GM21786 (cell line): ENCODE measurements around the gene CSNK2A1.
"Not testable (repeated sequence)": the region's sequence is repeated elsewhere in the genome, so short reads cannot be mapped to it uniquely, and the experiment has no call there.

Experiments used
- ATAC-seq: cut with Tn5 transposase; IDR thresholded peaks from one replicate; pipeline ENCODE4 v1.9.1; 2021; ENCODE audit not compliant: unreplicated experiment

The CSNK2A1 gene

DNA sequence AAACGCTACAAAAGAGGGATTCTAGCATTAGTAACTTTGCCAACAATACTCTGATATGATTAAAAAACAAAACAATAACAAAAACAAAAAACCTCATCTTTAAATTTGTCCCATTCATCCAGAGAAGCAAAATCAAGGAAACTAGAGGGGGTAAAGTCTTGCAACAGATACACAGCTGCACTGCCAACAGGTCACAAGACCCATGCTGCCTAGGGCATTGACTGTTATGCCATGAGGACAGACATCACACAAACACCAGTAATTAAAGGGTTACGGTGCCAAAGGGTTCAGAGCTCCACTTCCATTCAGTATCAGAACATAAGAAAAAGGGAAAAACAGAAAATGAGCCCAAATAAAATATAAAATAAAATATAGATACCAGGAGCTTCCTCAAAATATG lies 82.9 kb downstream of the CSNK2A1 start:
- no peak for ATAC-seq

DNA sequence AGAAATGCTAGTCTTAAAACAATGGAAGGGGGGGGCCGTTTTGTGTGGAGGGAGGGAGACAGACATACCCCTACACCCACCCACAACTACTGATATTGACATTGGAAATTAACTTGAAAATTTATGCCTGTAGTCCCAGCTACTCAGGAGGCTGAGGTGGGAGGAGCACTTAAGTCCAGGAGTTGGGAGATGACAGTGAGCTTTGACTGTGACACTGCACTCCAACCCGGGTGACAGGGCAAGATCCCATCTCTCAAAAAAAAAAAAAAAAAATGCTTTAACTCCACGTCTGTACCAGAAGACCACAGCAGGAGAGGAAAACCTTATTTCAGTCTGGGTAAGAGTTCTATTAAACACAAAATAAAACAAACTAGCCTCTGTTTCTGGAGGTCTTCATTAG lies 83.4 kb downstream of the CSNK2A1 start:
- no peak for ATAC-seq

DNA sequence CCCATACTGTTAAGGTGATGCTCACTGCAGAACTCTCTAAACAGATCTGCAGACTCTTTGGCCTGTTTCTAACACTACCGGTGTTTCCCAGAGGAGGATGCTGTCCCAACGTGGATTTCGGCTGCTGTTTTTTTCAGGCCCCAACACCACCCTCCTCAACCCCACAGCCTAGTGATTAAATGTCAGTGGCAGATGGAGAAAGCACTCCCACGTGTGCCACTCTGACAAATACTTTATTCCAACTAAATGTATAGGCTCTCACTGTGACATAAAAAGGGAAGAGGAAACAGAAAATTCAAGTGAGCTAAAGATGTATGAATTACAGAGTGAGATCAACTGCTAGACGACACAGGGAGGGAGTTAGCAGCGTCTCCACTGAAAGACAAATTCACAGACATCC lies 84.8 kb downstream of the CSNK2A1 start:
- ATAC-seq: no peak

DNA sequence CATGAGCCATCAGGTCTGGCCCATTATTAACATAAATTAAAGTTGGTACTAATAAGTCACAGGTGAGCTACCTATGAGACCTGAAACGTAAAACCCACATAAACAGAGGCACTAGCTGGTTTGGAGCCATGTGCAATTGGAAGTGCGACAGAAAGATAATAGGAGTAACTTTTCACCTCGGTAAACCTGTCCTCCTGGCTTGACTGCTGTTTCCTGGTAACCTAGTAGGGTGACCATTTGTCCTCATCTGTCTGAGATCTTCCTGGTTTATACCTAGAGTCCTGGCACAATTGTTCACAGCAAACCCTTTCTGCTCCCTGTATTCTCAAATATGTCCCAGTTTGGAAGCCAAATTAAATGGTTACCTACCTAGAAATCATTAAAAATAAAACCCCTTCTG lies 88.6 kb downstream of the CSNK2A1 start:
- ATAC-seq: no peak

DNA sequence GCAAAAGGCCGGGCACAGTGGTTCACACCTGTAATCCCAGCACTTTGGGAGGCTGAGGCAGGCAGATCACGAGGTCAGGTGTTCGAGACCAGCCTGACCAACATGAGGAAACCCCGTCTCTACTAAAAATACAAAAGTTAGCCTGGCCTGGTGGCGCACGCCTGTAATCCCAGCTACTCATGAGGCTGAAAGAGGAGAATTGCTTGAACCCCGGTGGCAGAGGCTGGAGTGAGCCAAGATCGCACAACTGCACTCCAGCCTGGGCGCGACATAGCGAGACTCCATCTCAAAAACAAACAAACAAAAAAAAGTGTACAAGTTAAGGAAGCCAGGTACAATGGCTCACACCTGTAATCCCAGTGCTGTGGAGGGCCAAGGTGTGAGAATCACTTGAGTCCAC lies 91.6 kb downstream of the CSNK2A1 start:
- not testable (repeated sequence) for ATAC-seq

DNA sequence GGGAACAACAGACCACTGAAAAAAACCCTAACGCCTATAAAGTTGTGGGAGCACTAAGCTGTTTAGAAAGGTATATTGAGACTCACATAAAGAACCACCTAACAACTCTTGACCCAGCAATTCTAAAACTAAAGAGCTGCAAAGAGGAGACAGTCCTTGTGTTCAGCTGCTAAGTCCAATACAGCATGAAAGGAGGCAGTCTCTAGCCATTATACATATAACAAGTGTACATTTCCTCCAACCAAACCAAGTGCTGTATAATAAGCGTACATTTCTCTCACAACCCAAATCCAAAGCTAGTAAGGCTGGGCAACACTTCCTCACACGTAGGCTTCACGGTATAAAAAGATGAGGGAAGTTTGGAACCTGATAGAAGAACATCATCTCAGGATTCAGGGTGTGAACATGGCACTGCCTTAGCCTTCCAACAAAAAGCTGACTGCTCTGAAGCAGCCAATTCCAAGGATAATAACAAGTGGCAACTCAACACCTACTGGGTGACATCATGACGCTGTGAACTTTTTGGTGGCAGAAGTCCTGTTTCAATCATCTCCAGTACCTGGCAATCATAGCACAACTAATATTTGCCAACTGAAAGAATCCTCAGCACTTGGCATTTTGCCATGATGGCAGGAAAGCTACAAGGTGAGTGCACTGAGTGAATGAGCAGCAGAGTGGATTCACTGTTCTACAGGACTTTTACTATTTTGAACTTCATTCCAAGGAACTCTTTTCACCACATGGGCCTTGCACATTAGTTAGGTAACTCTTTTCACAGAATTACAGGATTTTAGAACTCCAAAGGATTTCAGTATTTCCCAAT lies 97.9 kb downstream of the CSNK2A1 start:
- ATAC-seq: no peak

DNA sequence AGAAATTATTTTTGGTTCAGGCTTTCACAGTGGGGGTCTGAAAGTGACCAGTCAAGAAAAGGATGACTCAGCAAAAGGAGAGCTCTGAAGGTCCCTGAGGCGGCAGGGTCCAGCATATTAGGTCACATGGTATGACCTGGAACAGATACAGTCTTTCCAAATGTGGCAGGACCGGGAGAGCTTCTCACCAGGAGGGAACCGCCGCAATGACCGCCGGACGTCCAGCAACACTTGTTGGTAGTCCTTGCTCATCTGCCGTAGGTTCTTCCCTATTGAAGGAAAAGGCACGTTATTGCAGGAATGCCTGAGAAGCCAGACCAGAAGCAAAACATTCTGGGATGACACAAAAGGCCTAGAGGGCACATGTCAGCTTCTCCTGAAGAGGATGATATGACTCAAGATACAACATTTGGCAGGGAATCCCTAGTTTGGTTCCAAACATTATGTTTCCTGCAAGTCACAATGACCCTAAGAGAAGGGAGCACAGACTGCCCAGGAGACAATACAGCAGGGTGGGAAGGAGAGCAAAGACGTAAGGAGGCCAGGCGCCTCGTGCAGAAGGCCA lies 98.6 kb downstream of the CSNK2A1 start:
- ATAC-seq: no peak

DNA sequence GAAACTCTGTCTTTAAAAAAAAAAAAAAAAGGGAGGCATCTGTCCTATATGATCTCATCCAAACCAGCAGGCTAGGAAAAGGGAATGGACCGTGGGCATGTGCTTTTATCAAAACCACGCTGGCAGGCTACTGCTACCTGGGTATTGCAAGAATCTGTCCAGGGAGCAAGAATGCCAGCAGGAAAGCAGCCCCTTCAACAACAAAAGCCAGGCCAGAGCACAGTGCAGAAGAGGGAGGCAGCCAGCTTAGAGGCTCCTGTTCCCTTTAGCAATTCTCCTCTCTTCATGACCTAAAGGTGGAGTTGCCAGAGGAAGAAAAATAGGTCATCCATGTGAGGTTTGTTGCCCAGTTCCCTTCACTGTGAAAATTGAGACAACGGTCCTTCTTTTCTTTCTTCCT lies 99.5 kb downstream of the CSNK2A1 start:
- no peak for ATAC-seq

DNA sequence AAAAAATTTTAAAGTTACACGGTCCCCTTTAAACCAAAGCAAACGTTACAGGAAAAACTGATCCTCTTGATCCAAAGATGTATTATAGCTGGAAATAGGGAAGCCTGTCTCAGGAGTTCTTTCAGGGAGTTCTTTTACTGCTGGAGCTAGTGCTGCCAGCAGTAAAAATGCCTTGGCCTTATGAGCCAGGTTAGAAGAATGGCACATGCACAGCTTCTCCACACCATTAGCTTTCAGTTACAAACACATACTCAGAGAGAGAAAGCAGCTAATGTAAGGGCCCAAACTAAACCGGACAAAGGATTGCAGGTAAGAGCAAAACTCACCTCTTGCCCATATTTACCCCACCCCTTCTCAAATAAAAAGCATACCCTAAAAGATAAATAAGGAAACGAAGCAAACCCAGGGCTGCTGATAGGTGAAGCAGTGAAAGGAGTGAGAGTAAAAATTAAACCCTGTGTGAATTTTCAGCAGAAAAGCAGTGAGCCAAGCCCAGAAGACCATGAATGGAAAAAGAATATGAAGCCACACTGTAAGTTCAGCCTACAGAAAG lies 100.3 kb downstream of the CSNK2A1 start:
- no peak for ATAC-seq

DNA sequence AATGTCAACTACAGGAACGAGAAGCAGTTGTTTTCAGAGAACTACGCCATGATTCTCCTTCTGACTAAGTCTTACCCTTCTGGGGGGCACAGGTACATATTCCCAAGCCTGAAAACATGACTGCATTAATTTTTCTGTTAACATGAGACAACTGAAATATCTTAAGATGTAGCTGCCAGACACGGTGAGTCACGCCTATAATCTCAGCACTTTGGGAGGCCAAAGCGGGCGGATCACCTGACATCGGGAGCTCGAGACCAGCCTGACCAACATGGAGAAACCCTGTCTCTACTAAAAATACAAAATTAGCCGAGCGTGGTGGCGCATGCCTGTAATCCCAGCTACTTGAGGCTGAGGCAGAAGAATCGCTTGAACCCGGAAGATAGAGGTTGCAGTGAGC lies 103.0 kb downstream of the CSNK2A1 start:
- ATAC-seq: no peak

DNA sequence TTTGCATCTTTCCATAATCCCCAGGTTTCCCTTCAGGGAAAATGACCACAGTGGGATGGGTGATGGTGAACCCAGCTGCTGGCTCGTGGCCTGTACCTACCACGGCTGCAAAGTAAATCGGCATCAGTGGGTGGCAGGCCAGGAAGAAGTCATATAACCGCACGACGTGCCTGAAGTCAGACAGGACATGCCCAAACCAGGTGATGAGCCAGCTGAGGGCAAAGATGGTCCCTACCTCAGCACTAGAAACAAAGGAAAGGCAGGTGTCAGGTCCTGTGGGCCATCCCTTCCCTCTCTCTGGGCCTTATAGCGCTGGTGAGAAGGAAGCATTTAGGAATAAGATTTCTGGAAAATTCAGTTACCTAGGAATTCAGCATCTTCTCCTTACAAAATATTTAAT lies 103.4 kb downstream of the CSNK2A1 start:
- ATAC-seq: no peak

DNA sequence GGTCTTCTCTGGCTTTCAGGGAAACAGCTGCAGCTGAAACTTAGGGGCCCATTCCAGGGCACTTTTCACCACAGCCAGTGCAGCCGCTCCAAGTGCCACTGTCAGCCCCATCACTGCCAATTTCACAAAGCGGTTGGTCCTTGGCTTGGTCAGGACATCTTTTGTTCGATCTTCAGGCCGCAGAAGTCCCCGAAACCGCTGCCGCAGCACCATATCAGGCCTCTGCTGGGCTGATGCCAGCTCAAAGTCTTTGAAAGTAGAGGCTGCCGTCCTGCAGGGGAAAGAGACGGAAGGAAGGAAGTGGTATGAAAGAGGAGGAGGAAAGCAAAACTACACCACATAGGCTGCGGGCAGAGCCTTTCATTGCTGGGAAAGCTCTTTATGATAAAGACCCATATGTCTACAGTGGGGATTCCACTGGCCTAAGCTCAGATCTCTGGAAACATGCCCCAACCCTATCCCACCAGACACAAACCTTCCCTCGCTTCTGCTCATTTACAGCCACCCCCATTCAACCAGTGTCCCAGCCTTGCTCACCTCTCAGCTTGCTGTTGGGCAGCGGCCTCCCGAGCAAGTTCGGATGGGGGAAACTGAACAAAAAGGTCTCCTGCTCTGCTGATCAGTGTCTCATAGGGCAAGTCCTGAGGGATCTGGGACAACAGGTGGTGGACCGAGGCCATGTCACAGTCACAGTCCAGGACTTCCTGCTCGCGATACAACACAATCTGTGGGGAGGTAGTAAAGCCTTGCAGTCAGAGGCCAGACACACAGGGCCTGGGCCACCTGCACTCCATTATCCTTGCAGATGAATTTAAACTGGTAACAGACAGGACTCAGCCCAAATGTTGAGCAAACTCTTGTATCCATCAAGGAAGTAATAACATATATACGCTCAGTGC lies 104.8 kb downstream of the CSNK2A1 start:
- no peak for ATAC-seq

DNA sequence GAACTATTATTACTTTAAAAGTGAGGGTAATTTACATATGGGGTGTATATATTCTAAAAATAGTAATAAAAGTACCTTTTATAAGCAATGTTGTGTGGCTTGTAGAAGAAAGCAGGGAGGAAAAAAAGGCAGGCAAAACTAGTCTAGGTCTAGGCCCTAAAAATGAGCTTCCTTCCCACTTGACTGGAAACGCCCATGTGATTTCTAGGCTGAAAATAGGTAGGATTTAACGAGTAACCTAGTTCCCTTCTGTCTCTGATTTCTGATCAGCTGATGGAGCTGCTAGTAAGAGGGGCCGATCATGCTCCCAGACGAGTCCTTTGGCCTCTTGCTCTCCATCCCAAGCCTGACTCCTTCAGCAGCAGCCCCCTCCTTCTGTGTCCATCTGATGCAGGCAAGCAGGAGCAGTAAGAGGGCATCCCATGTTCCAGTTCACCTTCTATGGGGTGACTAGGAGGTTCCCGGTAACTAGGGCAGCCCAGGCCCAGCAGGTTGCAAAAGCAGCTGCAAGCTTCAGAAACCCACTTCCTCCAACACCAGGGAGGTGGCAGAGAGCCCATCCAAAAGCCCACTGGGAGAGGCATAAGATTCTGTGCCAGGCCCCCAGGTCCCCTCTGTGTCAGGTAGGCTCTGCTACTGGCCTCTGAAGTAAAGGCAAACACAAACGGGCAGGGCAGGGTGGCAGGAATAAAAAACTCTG lies 105.7 kb downstream of the CSNK2A1 start:
- ATAC-seq: no peak

DNA sequence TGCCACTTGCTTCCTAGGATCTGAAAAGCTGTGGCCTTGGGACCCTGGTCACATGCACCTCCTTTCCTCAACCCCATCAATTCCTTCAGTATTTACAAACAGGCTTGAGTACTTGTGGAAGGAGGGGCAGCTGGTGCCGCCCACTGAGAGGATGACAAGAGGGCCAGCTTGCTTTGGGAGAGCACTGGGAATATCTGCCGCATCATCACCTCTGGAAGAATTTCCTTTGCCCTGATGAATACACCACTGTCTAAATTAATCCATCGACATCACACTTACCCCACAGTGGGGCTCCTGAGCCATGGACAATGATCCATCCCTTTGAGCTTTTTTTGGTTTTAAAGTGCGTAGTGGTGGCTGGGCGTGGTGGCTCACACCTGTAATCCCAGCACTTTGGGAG lies 107.1 kb downstream of the CSNK2A1 start:
- ATAC-seq: no peak

DNA sequence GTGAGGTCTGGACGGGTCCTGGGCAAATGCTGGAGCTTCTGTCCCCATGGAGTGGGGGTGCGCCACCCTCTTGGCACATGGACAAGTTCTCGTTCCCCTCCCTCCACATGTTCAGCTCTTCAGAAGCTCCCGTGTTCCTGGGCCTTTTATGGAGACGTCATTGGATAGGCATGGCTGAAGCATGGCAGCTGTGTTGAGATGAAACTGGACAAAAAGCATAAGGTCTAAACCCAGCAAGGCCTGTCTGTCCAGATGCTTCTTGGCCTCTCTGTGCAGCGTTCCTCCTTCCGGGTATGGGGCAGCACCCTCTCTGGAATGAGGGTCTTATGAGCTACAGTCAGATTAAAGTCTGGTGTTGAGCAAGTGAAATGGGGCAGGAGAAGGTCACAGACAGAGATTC lies 108.0 kb downstream of the CSNK2A1 start:
- ATAC-seq: no peak

DNA sequence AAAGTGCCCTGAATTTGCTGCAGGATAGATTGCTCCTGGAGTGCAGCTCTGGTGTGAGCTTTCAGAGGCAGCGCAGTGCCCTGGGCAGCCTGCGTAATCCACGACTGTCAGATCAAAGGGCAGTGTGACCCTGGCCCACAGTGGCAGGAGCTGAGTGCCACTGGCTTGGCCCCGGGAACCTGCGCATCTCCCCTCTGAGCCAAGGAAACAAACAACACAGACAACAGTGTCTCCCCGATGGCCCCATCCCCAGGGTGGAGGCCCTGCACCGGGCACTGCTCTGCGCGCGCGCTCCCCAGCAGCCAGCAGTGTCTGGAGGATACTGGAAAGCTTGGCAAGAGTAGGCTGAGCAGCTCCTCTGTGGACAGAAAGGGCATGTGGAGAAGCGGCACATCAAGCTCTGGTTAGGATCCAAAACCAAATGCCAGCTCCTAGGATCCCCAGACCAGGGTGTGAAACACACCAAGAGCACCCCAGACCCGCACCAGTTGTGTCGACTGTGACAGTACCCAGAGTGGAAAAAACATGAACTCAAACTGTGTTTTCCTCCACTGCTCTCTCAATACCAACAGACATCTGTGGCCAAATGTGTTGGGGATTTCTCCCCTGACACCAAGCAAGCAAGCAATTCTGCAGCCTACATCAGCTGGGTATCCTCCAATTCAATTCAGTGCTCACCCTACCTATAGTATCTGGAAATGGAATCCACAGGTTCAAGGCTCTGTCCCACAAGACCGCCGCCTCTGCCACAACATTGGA lies 108.8 kb downstream of the CSNK2A1 start:
- no peak for ATAC-seq

DNA sequence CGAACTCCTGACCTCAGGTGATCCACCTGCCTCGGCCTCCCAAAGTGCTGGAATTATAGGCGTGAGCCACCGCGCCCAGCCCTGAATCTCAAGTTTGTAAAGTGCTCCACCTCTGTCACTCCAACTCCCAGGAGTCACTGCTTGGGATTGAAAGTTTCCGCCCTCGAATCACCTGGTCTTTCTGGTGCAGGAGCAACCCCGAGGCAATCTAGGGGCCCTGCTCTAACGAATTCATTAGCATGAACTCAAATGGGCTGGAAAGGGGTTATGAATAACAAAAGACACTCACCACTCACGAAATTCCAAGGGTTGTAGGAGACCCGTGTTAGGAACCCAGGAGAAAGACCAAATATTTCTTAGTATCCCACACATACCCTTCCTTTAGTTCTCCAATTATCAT lies 109.4 kb downstream of the CSNK2A1 start:
- no peak for ATAC-seq

DNA sequence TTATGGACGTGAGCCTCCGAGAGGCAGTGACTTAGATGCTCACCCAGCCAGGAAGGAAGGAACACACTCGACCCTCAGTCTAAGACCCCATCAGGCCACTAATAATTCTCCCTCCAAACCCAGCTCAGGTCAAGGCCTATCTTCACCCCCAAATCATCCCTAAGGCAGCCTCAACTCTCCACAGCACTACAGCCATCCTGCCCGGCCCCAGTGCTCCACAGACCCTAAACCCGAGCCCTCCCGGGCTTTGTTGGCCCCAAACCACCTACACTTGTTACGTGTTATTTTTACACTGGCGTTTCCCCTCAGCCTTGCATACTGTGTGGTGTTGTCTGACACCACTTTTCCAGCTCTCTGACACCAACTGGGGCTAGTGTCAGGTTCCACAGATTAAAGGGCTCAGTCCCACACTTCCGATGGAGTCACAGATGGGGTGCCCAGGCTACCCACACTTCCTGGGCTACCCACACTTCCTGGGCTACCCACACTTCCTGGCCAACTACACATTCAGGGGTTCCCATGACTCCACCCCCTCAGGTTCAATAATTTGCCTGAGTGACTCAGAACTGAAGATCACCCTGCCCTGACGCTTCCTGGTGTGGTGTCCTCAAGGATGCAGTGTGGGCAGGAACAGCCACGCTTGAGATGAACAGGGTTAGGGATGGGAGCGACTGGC lies 110.2 kb downstream of the CSNK2A1 start:
- peak; percentile 84 for ATAC-seq

DNA sequence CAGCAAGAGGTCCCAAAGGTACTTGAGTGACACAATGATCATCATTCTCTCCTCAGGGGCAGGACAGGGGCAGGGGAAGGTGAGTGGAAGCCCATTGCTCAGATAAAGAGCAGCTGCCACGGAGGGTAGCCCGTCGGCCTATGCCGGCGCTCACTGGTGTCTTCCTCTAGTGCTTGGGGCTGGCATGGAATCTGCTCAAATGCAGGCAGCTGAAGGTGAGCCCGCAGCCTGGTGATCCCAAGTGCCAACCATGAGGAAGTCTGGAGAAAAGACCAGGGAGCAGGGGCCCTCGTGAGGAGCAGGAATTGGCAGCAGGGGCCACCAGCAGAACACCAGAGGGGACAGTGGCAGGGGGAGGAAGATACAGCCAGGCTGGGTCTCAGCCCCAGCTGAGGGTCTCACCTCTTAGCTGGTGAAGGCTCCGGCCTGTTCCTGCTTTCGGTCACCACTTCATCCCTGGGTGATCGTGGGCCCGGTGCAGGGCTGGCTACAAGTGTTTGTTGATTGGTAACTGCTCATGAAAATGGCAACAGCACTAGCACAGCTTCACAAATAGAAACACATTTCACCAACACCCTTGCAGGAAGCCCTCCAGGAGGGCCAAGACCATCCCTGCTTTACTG lies 110.8 kb downstream of the CSNK2A1 start:
- ATAC-seq: no peak
